ENCODE results near the gene TOX2. TPM values are rescaled to one million over a fixed set of nuclear protein-coding genes. Genes with fewer than 3 reads are reported as not detected.

TOX2 gene
- total and polyA plus RNA-seq, 2 of the 8 experiments (the other 6 are each of a cell fraction or from before 2014, with no cell fraction given): 1.8 to 3.4 TPM

GRCh38 chr20:43984587-43984986 lies 69.9 kb downstream of the TOX2 start:
- H3K18ac ChIP-seq (ENCODE audit: extremely low read depth, low read length): no peak overlapping the region
- no peak overlapping the region for H3K9ac ChIP-seq (replicated peaks in 1 of 4; ENCODE audit: extremely low read depth in 1 of 4, low read depth in 3 of 4, low read length in 3 of 4)
- DNase-seq (ENCODE audit: low read depth in 1 of 2, low spot score in 2 of 2) (no peak), FAIRE-seq (no peak)
- no peak overlapping the region for H4K91ac ChIP-seq (replicated peaks; ENCODE audit: insufficient read length, low read length)
- H3K23me2 ChIP-seq (ENCODE audit: low read depth, low read length): no peaks in the 10 kb centered on the region
- ChIA-PET POLR2A (ENCODE audit: partially characterized antibody) (no interaction called here), CTCF (ENCODE audit: partially characterized antibody) (interaction anchor here (0.6 to 5.1 kb wide), 9 partner anchors 9 to 233 kb away, joined by 3 to 32 read pairs (median 3); no protein-coding TSS in a partner anchor)
- no peak overlapping the region for H2BK5ac ChIP-seq (ENCODE audit: low read depth, low read length)
- 90% methylated on average over 4 of the region's 4 CpGs; no CpG with 5 or more reads in 1 of the 2 experiments for WGBS, 2 experiments (ENCODE audit: extremely low coverage in 1 of 2, insufficient coverage in 1 of 2, insufficient read length in 1 of 2, insufficient replicate concordance in 2 of 2, low coverage in 1 of 2, low lambda C conversion rate in 2 of 2, missing lambda C conversion rate in 1 of 2)
- H4K20me1 ChIP-seq (replicated peaks in 1 of 2; ENCODE audit: control insufficient read depth in 1 of 2, insufficient read depth in 2 of 2, low read length in 2 of 2): no peaks in the 10 kb centered on the region
- H3K27me3 ChIP-seq (replicated peaks in 1 of 4; ENCODE audit: control insufficient read depth in 3 of 4, extremely low read depth in 1 of 4, insufficient read depth in 3 of 4, low read length in 3 of 4): no peaks in the 10 kb centered on the region
- H3K79me1 ChIP-seq (ENCODE audit: low read depth, low read length): no peaks in the 10 kb centered on the region
- H3K4ac ChIP-seq (replicated peaks; ENCODE audit: insufficient read length, low read depth, low read length): no peak overlapping the region
- no peaks in the 10 kb centered on the region for H3K4me1 ChIP-seq (replicated peaks in 1 of 4; ENCODE audit: control insufficient read depth in 3 of 4, insufficient read depth in 4 of 4, low read length in 3 of 4)
- H3K36me3 ChIP-seq (ENCODE audit: control insufficient read depth in 2 of 4, insufficient read depth in 4 of 4, low read length in 3 of 4): no peaks in the 10 kb centered on the region
- H2BK12ac ChIP-seq (ENCODE audit: low read depth, low read length): no peak overlapping the region
- H2BK20ac ChIP-seq (ENCODE audit: low read length): no peak overlapping the region
- H3K9me3 ChIP-seq (ENCODE audit: insufficient read depth in 2 of 2, low read depth in 1 of 2, low read length in 1 of 2): no peaks in the 10 kb centered on the region
- no peak overlapping the region for H2BK120ac ChIP-seq (replicated peaks; ENCODE audit: low read depth, low read length)
- no peak overlapping the region for H3K23ac ChIP-seq (ENCODE audit: insufficient read length)
- no peaks in the 10 kb centered on the region for H3K79me2 ChIP-seq (ENCODE audit: control insufficient read depth in 1 of 2, insufficient read depth in 2 of 2, low read length in 2 of 2)
- no peak overlapping the region for H2AK5ac ChIP-seq (ENCODE audit: low read depth, low read length)
- H3K56ac ChIP-seq (replicated peaks; ENCODE audit: insufficient read length, low read depth, low read length): no peak overlapping the region
- H3K14ac ChIP-seq (ENCODE audit: insufficient read length): no peak overlapping the region
- no peak overlapping the region for H3K4me2 ChIP-seq (ENCODE audit: insufficient read depth in 1 of 2, low read depth in 2 of 2, low read length in 2 of 2)
- H2AFZ ChIP-seq (ENCODE audit: low read length): no peak overlapping the region
- H3K27ac ChIP-seq (ENCODE audit: low read depth, low read length): no peak overlapping the region
- H3K4me3 ChIP-seq (ENCODE audit: extremely low read depth in 1 of 4, insufficient read depth in 2 of 4, low read depth in 3 of 4, low read length in 4 of 4): no peak overlapping the region
- no peak overlapping the region for H4K5ac ChIP-seq (ENCODE audit: insufficient read length, low read depth, low read length)
- no peak overlapping the region for H2BK15ac ChIP-seq (ENCODE audit: low read length)
- no peak overlapping the region for H4K8ac ChIP-seq (ENCODE audit: extremely low read depth, insufficient read depth, low read length)
- TF ChIP-seq HDAC2 (IDR thresholded peaks at IDR 0.05; ENCODE audit: borderline replicate concordance in 1 of 2, low read depth in 2 of 2, low read length in 2 of 2): no peak
- no peak for TF ChIP-seq SP1 (IDR thresholded peaks at IDR 0.05; ENCODE audit: low read depth, low read length)
- TF ChIP-seq RXRA (IDR thresholded peaks at IDR 0.05; ENCODE audit: insufficient read depth, low read depth, low read length): no peak
- no peak for TF ChIP-seq CBX5 (IDR thresholded peaks at IDR 0.05; ENCODE audit: low read depth, low read length)
- TF ChIP-seq RAD21 (IDR thresholded peaks at IDR 0.05 in 1 of 2, conservative IDR thresholded peaks at IDR 0.05 in 1 of 2; ENCODE audit: low read depth in 2 of 2, low read length in 2 of 2): no peak
- TF ChIP-seq RFX5 (IDR thresholded peaks at IDR 0.05; ENCODE audit: borderline replicate concordance, low read depth, low read length): no peak
- TF ChIP-seq NANOG (IDR thresholded peaks at IDR 0.05; ENCODE audit: insufficient read depth, low read depth, low read length, poor library complexity, severe bottlenecking): no peak
- TF ChIP-seq PHF8 (conservative IDR thresholded peaks at IDR 0.05; ENCODE audit: low read depth, low read length): no peak
- TF ChIP-seq ASH2L (IDR thresholded peaks at IDR 0.05; ENCODE audit: low read length): no peak
- TF ChIP-seq GABPA (IDR thresholded peaks at IDR 0.05; ENCODE audit: borderline replicate concordance, insufficient read depth, low read length): no peak
- no peak for TF ChIP-seq RNF2 (IDR thresholded peaks at IDR 0.05; ENCODE audit: borderline replicate concordance, low read depth, low read length, missing control alignments, poor library complexity, severe bottlenecking)
- TF ChIP-seq USF2 (IDR thresholded peaks at IDR 0.05; ENCODE audit: low read length): no peak

Measured in H1 (cell line).